Medulla oblongata (tissue), 1 donor: Measurements from ENCODE around the gene LYRM2.
"Not testable (repeated sequence)": the region's sequence is repeated elsewhere in the genome, so short reads cannot be mapped to it uniquely, and the experiment has no call there.

ENCODE experiments used
- DNase-seq: peaks from one replicate; pipeline ENCODE4 v3.0.0-alpha.2; 2015; ENCODE audit errors: extremely low spot score

Gene LYRM2

GRCh38 chr6:89649682-89650081 lies 11.1 kb upstream of the LYRM2 start:
- no peak for DNase-seq

- no peak for DNase-seq
Measured at GRCh38 chr6:89644864-89645263, 6.3 kb upstream of the LYRM2 start.

- DNase-seq: peak; percentile 70
Measured at GRCh38 chr6:89643406-89643805, 4.9 kb upstream of the LYRM2 start.

- DNase-seq: peak; percentile 70
Measured at GRCh38 chr6:89642956-89643355, 4.4 kb upstream of the LYRM2 start.

GRCh38 chr6:89641581-89641980 lies 3.0 kb upstream of the LYRM2 start:
- not testable (repeated sequence) for DNase-seq

GRCh38 chr6:89640804-89641203 lies 2.3 kb upstream of the LYRM2 start:
- peak; percentile 26 for DNase-seq

- no peak for DNase-seq
Measured at GRCh38 chr6:89637960-89638319, 607 bp downstream of the LYRM2 start.

GRCh38 chr6:89636412-89636811 lies 2.1 kb downstream of the LYRM2 start:
- DNase-seq: not testable (repeated sequence)

- peak; percentile 41 for DNase-seq
Measured at GRCh38 chr6:89630488-89630887, 8.1 kb downstream of the LYRM2 start.

GRCh38 chr6:89623749-89624148 lies 14.8 kb downstream of the LYRM2 start:
- no peak for DNase-seq

- no peak for DNase-seq
Measured at GRCh38 chr6:89619567-89619966, 19.0 kb downstream of the LYRM2 start.

- no peak for DNase-seq
Measured at GRCh38 chr6:89618026-89618425, 20.5 kb downstream of the LYRM2 start.

GRCh38 chr6:89616531-89616930 lies 22.0 kb downstream of the LYRM2 start:
- DNase-seq: no peak

GRCh38 chr6:89615882-89616281 lies 22.7 kb downstream of the LYRM2 start:
- no peak for DNase-seq

GRCh38 chr6:89613790-89614189 lies 24.8 kb downstream of the LYRM2 start:
- DNase-seq: no peak

GRCh38 chr6:89612121-89612520 lies 26.4 kb downstream of the LYRM2 start:
- no peak for DNase-seq

GRCh38 chr6:89611666-89612065 lies 26.9 kb downstream of the LYRM2 start:
- no peak for DNase-seq

- DNase-seq: peak; percentile 58
Measured at GRCh38 chr6:89610149-89610642, 28.4 kb downstream of the LYRM2 start.

GRCh38 chr6:89605861-89606260 lies 32.7 kb downstream of the LYRM2 start:
- DNase-seq: no peak

- DNase-seq: no peak
Measured at GRCh38 chr6:89604653-89605052, 33.9 kb downstream of the LYRM2 start.

- no peak for DNase-seq
Measured at GRCh38 chr6:89602166-89602565, 36.4 kb downstream of the LYRM2 start.

GRCh38 chr6:89599727-89600126 lies 38.8 kb downstream of the LYRM2 start:
- no peak for DNase-seq

GRCh38 chr6:89597988-89598387 lies 40.6 kb downstream of the LYRM2 start:
- DNase-seq: peak; percentile 30

- DNase-seq: no peak
Measured at GRCh38 chr6:89597372-89597771, 41.2 kb downstream of the LYRM2 start.

GRCh38 chr6:89596484-89596883 lies 42.1 kb downstream of the LYRM2 start:
- no peak for DNase-seq
